Natural killer cell treated with Interleukin-12 subunit alpha and Interleukin-12 subunit beta and Interleukin-15 and Interleukin-18, amount 100 ng/mL, for 72 hours (primary cell): ENCODE measurements around the gene PTPRD. TPM values are rescaled to one million over a fixed set of nuclear protein-coding genes. Genes with fewer than 3 reads are reported as not detected.

Source experiments
- ATAC-seq, 2 donors: fragments of 150-1000 bp; cut with Tn5 transposase in 1 of 2; sonication (Bioruptor Pico), chemical (Tn5 transposase) in 1 of 2; 2 replicates each; pipeline ENCODE4 v1.10.0; 2021
- DNase-seq: peaks from one replicate; pipeline ENCODE4 v3.0.0; 2022; ENCODE audit warnings: low spot score
- H3K27ac Mint-ChIP-seq, 2 donors: 1 replicate in 1 of 2; 2 replicates in 1 of 2; pipeline ENCODE4 v1.8.0; 2022; ENCODE audit warnings: mixed read lengths in 2 of 2, mild to moderate bottlenecking in 1 of 2, moderate library complexity in 1 of 2
- H3K27me3 Mint-ChIP-seq, 2 donors: 1 replicate in 1 of 2; 2 replicates in 1 of 2; pipeline ENCODE4 v1.8.0; 2022; ENCODE audit warnings: mixed read lengths in 2 of 2
- H3K36me3 Mint-ChIP-seq: one replicate; pipeline ENCODE4 v1.8.0; 2022; ENCODE audit warnings: mixed read lengths
- H3K4me1 Mint-ChIP-seq, 2 donors: 1 replicate in 1 of 2; 2 replicates in 1 of 2; pipeline ENCODE4 v1.8.0; 2022; ENCODE audit warnings: low read depth in 2 of 2, mixed read lengths in 2 of 2, mild to moderate bottlenecking in 1 of 2
- H3K4me3 Mint-ChIP-seq: one replicate; pipeline ENCODE4 v1.8.0; 2022; ENCODE audit warnings: mixed read lengths
- H3K9me3 Mint-ChIP-seq: 2 replicates; pipeline ENCODE4 v1.8.0; 2022; ENCODE audit warnings: mixed read lengths
- total RNA-seq, 2 donors: library from RNA; stranded (reverse); gene quantifications; one replicate each; pipeline ENCODE4 v1.2.3, GENCODE V29; 2022

Gene PTPRD
- total RNA-seq, 2 donors from 2014 or later = 0.53 to 3.7 TPM

GRCh38 chr9:8895861-8896224, 1717.0 kb downstream of the PTPRD start:
- Mint-ChIP-seq H3K4me1 (no peaks in the 10 kb centered on the region), H3K36me3 (no peaks in the 10 kb centered on the region), H3K4me3 (no peak overlapping the region), H3K9me3 (no peaks in the 10 kb centered on the region), H3K27me3 (peaks cover 0 to 2% of the 10 kb centered on the region in 2 donors), H3K27ac (no peak overlapping the region)
- ATAC-seq = no peak
- DNase-seq = no peak

GRCh38 chr9:8895106-8895860, 1717.5 kb downstream of the PTPRD start:
- Mint-ChIP-seq H3K27me3 (peaks cover 0 to 2% of the 10 kb centered on the region in 2 donors), H3K9me3 (no peaks in the 10 kb centered on the region), H3K27ac (no peak overlapping the region), H3K36me3 (no peaks in the 10 kb centered on the region), H3K4me1 (no peaks in the 10 kb centered on the region), H3K4me3 (no peak overlapping the region)
- ATAC-seq = no peak
- DNase-seq = no peak

- no peaks in the 10 kb centered on the region for H3K36me3 Mint-ChIP-seq
- no peak overlapping the region for H3K27ac Mint-ChIP-seq
- H3K4me1 Mint-ChIP-seq = no peaks in the 10 kb centered on the region
- peaks cover 0 to 2% of the 10 kb centered on the region in 2 donors for H3K27me3 Mint-ChIP-seq
- no peak overlapping the region for H3K4me3 Mint-ChIP-seq
- H3K9me3 Mint-ChIP-seq = no peaks in the 10 kb centered on the region
- no peak for DNase-seq
- no peak for ATAC-seq
Observed at GRCh38 chr9:8890695-8891094, 1722.1 kb downstream of the PTPRD start.

GRCh38 chr9:8889100-8889499, 1723.7 kb downstream of the PTPRD start:
- no peaks in the 10 kb centered on the region for H3K9me3 Mint-ChIP-seq
- no peaks in the 10 kb centered on the region for H3K36me3 Mint-ChIP-seq
- H3K27ac Mint-ChIP-seq = no peak overlapping the region
- no peaks in the 10 kb centered on the region for H3K27me3 Mint-ChIP-seq
- ATAC-seq (no peak), DNase-seq (no peak)
- no peaks in the 10 kb centered on the region for H3K4me1 Mint-ChIP-seq
- H3K4me3 Mint-ChIP-seq = no peak overlapping the region

GRCh38 chr9:8888591-8888990, 1724.2 kb downstream of the PTPRD start:
- DNase-seq (no peak), ATAC-seq (no peak)
- Mint-ChIP-seq H3K27ac (no peak overlapping the region), H3K9me3 (no peaks in the 10 kb centered on the region), H3K4me1 (no peaks in the 10 kb centered on the region), H3K4me3 (no peak overlapping the region), H3K27me3 (no peaks in the 10 kb centered on the region), H3K36me3 (no peaks in the 10 kb centered on the region)

- Mint-ChIP-seq H3K36me3 (no peaks in the 10 kb centered on the region), H3K27ac (no peak overlapping the region), H3K4me1 (no peaks in the 10 kb centered on the region), H3K9me3 (no peaks in the 10 kb centered on the region), H3K4me3 (no peak overlapping the region), H3K27me3 (no peaks in the 10 kb centered on the region)
- ATAC-seq = no peak
- DNase-seq = no peak
Observed at GRCh38 chr9:8887369-8887768, 1725.4 kb downstream of the PTPRD start.

- no peaks in the 10 kb centered on the region for H3K36me3 Mint-ChIP-seq
- ATAC-seq = no peak
- no peaks in the 10 kb centered on the region for H3K4me1 Mint-ChIP-seq
- H3K27me3 Mint-ChIP-seq = no peaks in the 10 kb centered on the region
- no peak overlapping the region for H3K27ac Mint-ChIP-seq
- no peak overlapping the region for H3K4me3 Mint-ChIP-seq
- no peaks in the 10 kb centered on the region for H3K9me3 Mint-ChIP-seq
- DNase-seq = no peak
Observed at GRCh38 chr9:8883321-8883720, 1729.5 kb downstream of the PTPRD start.

GRCh38 chr9:8880060-8880459, 1732.7 kb downstream of the PTPRD start:
- Mint-ChIP-seq H3K4me1 (no peaks in the 10 kb centered on the region), H3K27ac (no peak overlapping the region), H3K27me3 (no peaks in the 10 kb centered on the region), H3K4me3 (no peak overlapping the region), H3K36me3 (no peaks in the 10 kb centered on the region), H3K9me3 (no peaks in the 10 kb centered on the region)
- DNase-seq (no peak), ATAC-seq (no peak)

GRCh38 chr9:8879284-8879683, 1733.5 kb downstream of the PTPRD start:
- H3K9me3 Mint-ChIP-seq = no peaks in the 10 kb centered on the region
- no peaks in the 10 kb centered on the region for H3K4me1 Mint-ChIP-seq
- no peak overlapping the region for H3K27ac Mint-ChIP-seq
- ATAC-seq (no peak), DNase-seq (no peak)
- H3K4me3 Mint-ChIP-seq = no peak overlapping the region
- no peaks in the 10 kb centered on the region for H3K27me3 Mint-ChIP-seq
- H3K36me3 Mint-ChIP-seq = no peaks in the 10 kb centered on the region

GRCh38 chr9:8877753-8878494, 1734.9 kb downstream of the PTPRD start:
- no peak for ATAC-seq
- Mint-ChIP-seq H3K9me3 (peaks cover 3% of the 10 kb centered on the region), H3K27ac (no peak overlapping the region), H3K36me3 (no peaks in the 10 kb centered on the region), H3K4me3 (no peak overlapping the region), H3K4me1 (no peaks in the 10 kb centered on the region), H3K27me3 (no peaks in the 10 kb centered on the region)
- DNase-seq = no peak

- DNase-seq (no peak), ATAC-seq (no peak)
- Mint-ChIP-seq H3K27ac (no peak overlapping the region), H3K36me3 (no peaks in the 10 kb centered on the region), H3K4me3 (no peak overlapping the region), H3K4me1 (no peaks in the 10 kb centered on the region), H3K9me3 (peaks cover 3% of the 10 kb centered on the region), H3K27me3 (no peaks in the 10 kb centered on the region)
Observed at GRCh38 chr9:8876303-8876702, 1736.5 kb downstream of the PTPRD start.

GRCh38 chr9:8874482-8874881, 1738.3 kb downstream of the PTPRD start:
- Mint-ChIP-seq H3K4me3 (no peak overlapping the region), H3K4me1 (no peaks in the 10 kb centered on the region), H3K27me3 (no peaks in the 10 kb centered on the region), H3K9me3 (peaks cover 3% of the 10 kb centered on the region), H3K36me3 (no peaks in the 10 kb centered on the region), H3K27ac (no peak overlapping the region)
- no peak for DNase-seq
- no peak for ATAC-seq

GRCh38 chr9:8872802-8873201, 1740.0 kb downstream of the PTPRD start:
- Mint-ChIP-seq H3K27ac (no peak overlapping the region), H3K9me3 (peaks cover 3% of the 10 kb centered on the region), H3K36me3 (no peaks in the 10 kb centered on the region), H3K27me3 (no peaks in the 10 kb centered on the region), H3K4me1 (no peaks in the 10 kb centered on the region), H3K4me3 (no peak overlapping the region)
- no peak for ATAC-seq
- no peak for DNase-seq

GRCh38 chr9:8871796-8872445, 1740.9 kb downstream of the PTPRD start:
- ATAC-seq = no peak
- H3K4me3 Mint-ChIP-seq = no peak overlapping the region

More at GRCh38 chr9:8871796-8872445, 1740.9 kb downstream of the PTPRD start:
- no peak for DNase-seq
- Mint-ChIP-seq H3K36me3 (no peaks in the 10 kb centered on the region), H3K27ac (no peak overlapping the region), H3K4me1 (no peaks in the 10 kb centered on the region), H3K27me3 (no peaks in the 10 kb centered on the region), H3K9me3 (peaks cover 3% of the 10 kb centered on the region)
